Spleen (tissue), 11 donors: Measurements from ENCODE around the gene MRPL54. TPM values are rescaled to one million over a fixed set of nuclear protein-coding genes. Genes with fewer than 3 reads are reported as not detected.
A peak's percentile ranks its signal among the peaks of the same experiment; 100 is the strongest.

Experiments used
- DNase-seq: peaks from one replicate; pipeline ENCODE4 v3.0.0-alpha.2; 2020
- H3K27ac ChIP-seq, 8 donors: fragments of 200-600 bp; sonication (generic) in 7 of 8; 1 replicate in 4 of 8; 2 replicates in 4 of 8; pipeline versions ENCODE4 v1.5.0 to v1.8.0; 2016 to 2021; ENCODE audit warnings: inconsistent platforms in 4 of 8, mild to moderate bottlenecking in 4 of 8, moderate library complexity in 1 of 8
- H3K27me3 ChIP-seq, 7 donors: fragments of 200-600 bp; sonication (generic) in 6 of 7; replicated peaks in 1 of 7; 1 replicate in 4 of 7; 2 replicates in 3 of 7; pipeline versions ENCODE4 v1.5.0 to v1.8.0; 2016 to 2021; ENCODE audit warnings: inconsistent platforms in 3 of 7, mild to moderate bottlenecking in 1 of 7
- H3K36me3 ChIP-seq, 6 donors: fragments of 200-600 bp; sonication (generic) in 5 of 6; 1 replicate in 4 of 6; 2 replicates in 2 of 6; pipeline versions ENCODE4 v1.5.0 to v1.8.0; 2016 to 2021; ENCODE audit warnings: inconsistent platforms in 2 of 6
- H3K4me1 ChIP-seq, 6 donors: fragments of 200-600 bp; sonication (generic) in 5 of 6; 1 replicate in 3 of 6; 2 replicates in 3 of 6; pipeline versions ENCODE4 v1.5.0 to v1.8.0; 2016 to 2021; ENCODE audit warnings: inconsistent platforms in 3 of 6
- H3K4me3 ChIP-seq, 8 donors: fragments of 200-600 bp; sonication (generic) in 7 of 8; 1 replicate in 4 of 8; 2 replicates in 4 of 8; pipeline versions ENCODE4 v1.5.0 to v1.8.0; 2016 to 2021; ENCODE audit warnings: inconsistent platforms in 4 of 8, mild to moderate bottlenecking in 4 of 8, moderate library complexity in 2 of 8
- H3K9me3 ChIP-seq, 8 donors: fragments of 200-600 bp; sonication (generic) in 7 of 8; 1 replicate in 4 of 8; 2 replicates in 4 of 8; pipeline versions ENCODE4 v1.5.0 to v1.8.0; 2016 to 2021; ENCODE audit warnings: inconsistent platforms in 4 of 8
- POLR2A ChIP-seq, 3 donors: fragments of 450-650 bp; IDR thresholded peaks; one replicate each; pipeline ENCODE4 v1.5.1; 2017; ENCODE audit warnings: antibody characterized with exemption in 3 of 3, mild to moderate bottlenecking in 1 of 3
- POLR2AphosphoS5 ChIP-seq, 3 donors: sonication (generic); formaldehyde crosslinking; IDR thresholded peaks; one replicate each; pipeline ENCODE4 v1.5.1; 2017; ENCODE audit warnings: antibody characterized with exemption in 3 of 3
- WGBS, 5 donors: extraction: QIAGEN DNeasy Blood & Tissue Kit in 3 of 5; methylation state at CpG; one replicate each; pipeline versions ENCODE4 v1.1.5 to v1.1.7; 2013 to 2018; 5-methylcytosine and 5-hydroxymethylcytosine counted together
- intact Hi-C: fragments of 100-400 bp; cut with DNase I; formaldehyde crosslinking; loops from one replicate; pipeline ENCODE4 v1.15.0; 2023; ENCODE audit warnings: low total_unique reads
- polyA plus RNA-seq, 3 donors: library from polyadenylated mRNA; stranded (reverse); fragments of 200-250 nt; gene quantifications; one replicate each; pipeline ENCODE4 v1.2.1, GENCODE V29; 2013
- total RNA-seq, 7 donors: library from RNA; depleted of rRNA in 3 of 7; stranded (reverse); fragments of >200 nt in 3 of 7; fragmentation: NEBNext Ultra II Directional in 4 of 7; extraction: Animal tissue kit (Norgen Biotek cat#: 25700) in 4 of 7; gene quantifications; one replicate each; pipeline versions ENCODE4 v1.1.0 to v1.2.1, GENCODE V29; 2016 to 2021
- TF ChIP-seq, protein P1 (sequence below), 11 experiments: fragments of 200-600 bp in 7 of 11; fragments of 450-650 bp in 4 of 11; sonication (generic) in 4 of 11; IDR thresholded peaks in 8 of 11; conservative IDR thresholded peaks in 3 of 11; 1 replicate in 7 of 11; 2 replicates in 4 of 11; pipeline versions ENCODE4 v1.4.0 to v1.8.0; 2016 to 2021; ENCODE audit warnings: antibody characterized with exemption in 11 of 11, inconsistent platforms in 4 of 11, mild to moderate bottlenecking in 1 of 11
- donor health status: healthy with polysubstance abuse.
- donor health status: DM: no; HTN: no; CAD: no; lungs with moderate emphysema.
- donor health status: DM: no; HTN: no; CAD: no.
- donor health status: Bipolar disorder and iron deficiency.
- donor health status: healthy.
- donor health status: DM: no; HTN: no; CAD: no.
- donor health status: DM: yes; HTN: yes; CAD: no.

The MRPL54 gene
- total and polyA plus RNA-seq, 10 donors = 38.7 to 157 (median 52.6) TPM

GRCh38 chr19:3803986-3804385 is 41.5 kb downstream of the MRPL54 start:
- no peak for DNase-seq
- intact Hi-C loops = no loop called here
- WGBS, 5 donors = 78 to 85% (median 82%) methylated on average over 10 of the region's 10 CpGs
- H3K36me3 ChIP-seq = no peaks in the 10 kb centered on the region
- peaks cover 0 to 58% (median 26%) of the 10 kb centered on the region in 7 donors for H3K27me3 ChIP-seq
- H3K27ac ChIP-seq = no peak overlapping the region
- no peaks in the 10 kb centered on the region for H3K9me3 ChIP-seq
- TF ChIP-seq POLR2A (IDR thresholded peaks at IDR 0.05) = no peak
- no peak for TF ChIP-seq POLR2AphosphoS5 (IDR thresholded peaks at IDR 0.05)
- TF ChIP-seq, protein P1, sequence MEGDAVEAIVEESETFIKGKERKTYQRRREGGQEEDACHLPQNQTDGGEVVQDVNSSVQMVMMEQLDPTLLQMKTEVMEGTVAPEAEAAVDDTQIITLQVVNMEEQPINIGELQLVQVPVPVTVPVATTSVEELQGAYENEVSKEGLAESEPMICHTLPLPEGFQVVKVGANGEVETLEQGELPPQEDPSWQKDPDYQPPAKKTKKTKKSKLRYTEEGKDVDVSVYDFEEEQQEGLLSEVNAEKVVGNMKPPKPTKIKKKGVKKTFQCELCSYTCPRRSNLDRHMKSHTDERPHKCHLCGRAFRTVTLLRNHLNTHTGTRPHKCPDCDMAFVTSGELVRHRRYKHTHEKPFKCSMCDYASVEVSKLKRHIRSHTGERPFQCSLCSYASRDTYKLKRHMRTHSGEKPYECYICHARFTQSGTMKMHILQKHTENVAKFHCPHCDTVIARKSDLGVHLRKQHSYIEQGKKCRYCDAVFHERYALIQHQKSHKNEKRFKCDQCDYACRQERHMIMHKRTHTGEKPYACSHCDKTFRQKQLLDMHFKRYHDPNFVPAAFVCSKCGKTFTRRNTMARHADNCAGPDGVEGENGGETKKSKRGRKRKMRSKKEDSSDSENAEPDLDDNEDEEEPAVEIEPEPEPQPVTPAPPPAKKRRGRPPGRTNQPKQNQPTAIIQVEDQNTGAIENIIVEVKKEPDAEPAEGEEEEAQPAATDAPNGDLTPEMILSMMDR (IDR thresholded peaks at IDR 0.05 in 8 of 11, conservative IDR thresholded peaks at IDR 0.05 in 3 of 11) = no peak
- no peak overlapping the region for H3K4me3 ChIP-seq
- peaks cover 8 to 53% (median 24%) of the 10 kb centered on the region in 6 donors for H3K4me1 ChIP-seq

DNA sequence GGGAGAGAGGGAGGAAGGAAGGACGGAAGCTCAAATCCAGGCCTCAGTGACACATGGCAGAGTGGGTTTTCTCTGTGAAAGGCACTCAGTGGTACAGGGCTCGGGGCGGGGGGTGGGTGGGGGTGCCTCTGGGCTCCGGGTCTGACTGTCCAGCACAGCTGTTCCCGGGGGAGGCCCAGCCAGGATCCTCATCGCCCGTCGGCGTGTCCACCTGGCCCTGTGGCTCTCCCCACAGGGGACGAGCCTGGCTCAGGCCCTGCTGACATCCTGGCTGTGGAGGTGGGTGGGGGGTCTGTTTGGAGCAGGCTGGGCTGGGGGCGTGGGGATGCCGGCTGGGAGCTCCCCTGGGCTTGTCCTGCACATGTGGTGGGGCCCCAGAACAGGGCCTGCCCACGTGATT is 41.9 kb downstream of the MRPL54 start:
- no peak for DNase-seq
- intact Hi-C loops = no loop called here
- H3K4me3 ChIP-seq = no peak overlapping the region
- H3K27me3 ChIP-seq = peaks cover 0 to 53% (median 26%) of the 10 kb centered on the region in 7 donors
- no peaks in the 10 kb centered on the region for H3K9me3 ChIP-seq
- H3K27ac ChIP-seq = no peak overlapping the region
- TF ChIP-seq, protein P1 (IDR thresholded peaks at IDR 0.05 in 8 of 11, conservative IDR thresholded peaks at IDR 0.05 in 3 of 11) = no peak
- no peak for TF ChIP-seq POLR2A (IDR thresholded peaks at IDR 0.05)
- TF ChIP-seq POLR2AphosphoS5 (IDR thresholded peaks at IDR 0.05) = no peak
- no peaks in the 10 kb centered on the region for H3K36me3 ChIP-seq
- 78 to 92% (median 83%) methylated on average over 4 to 13 of the region's 13 CpGs for WGBS, 5 donors
- peaks cover 8 to 55% (median 26%) of the 10 kb centered on the region in 6 donors for H3K4me1 ChIP-seq

DNA sequence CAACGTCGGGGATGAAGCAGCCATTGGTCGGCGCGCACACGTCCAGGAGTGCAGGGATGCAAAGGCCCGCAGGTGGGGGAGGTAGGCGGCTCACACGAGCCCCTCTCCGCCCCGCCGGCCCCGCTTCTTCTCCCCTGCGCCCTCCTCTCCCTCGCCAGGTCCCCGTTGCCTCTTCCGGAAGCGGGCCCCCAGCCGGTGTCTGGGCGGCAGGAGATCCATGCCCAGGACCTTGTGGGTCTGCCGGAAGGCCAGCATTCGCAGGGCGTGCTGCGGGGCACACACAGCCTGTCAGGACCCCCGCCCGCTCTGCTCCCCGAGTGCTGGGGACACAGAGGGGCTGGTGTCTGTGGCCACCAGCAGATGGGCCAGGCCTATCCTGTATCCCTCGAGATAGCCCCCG is 43.4 kb downstream of the MRPL54 start:
- intact Hi-C loops = no loop called here
- no peak for DNase-seq
- Histone ChIP-seq H3K36me3 (no peaks in the 10 kb centered on the region), H3K27me3 (peaks cover 0 to 39% (median 19%) of the 10 kb centered on the region in 7 donors), H3K9me3 (no peaks in the 10 kb centered on the region), H3K27ac (no peak overlapping the region), H3K4me3 (no peak overlapping the region), H3K4me1 (peaks cover 13 to 61% (median 36%) of the 10 kb centered on the region in 6 donors)
- 87 to 93% (median 91%) methylated on average over 17 to 29 of the region's 29 CpGs for WGBS, 5 donors
- TF ChIP-seq POLR2A (IDR thresholded peaks at IDR 0.05) (no peak), POLR2AphosphoS5 (IDR thresholded peaks at IDR 0.05) (no peak)
- TF ChIP-seq, protein P1 (IDR thresholded peaks at IDR 0.05 in 8 of 11, conservative IDR thresholded peaks at IDR 0.05 in 3 of 11) = no peak

DNA sequence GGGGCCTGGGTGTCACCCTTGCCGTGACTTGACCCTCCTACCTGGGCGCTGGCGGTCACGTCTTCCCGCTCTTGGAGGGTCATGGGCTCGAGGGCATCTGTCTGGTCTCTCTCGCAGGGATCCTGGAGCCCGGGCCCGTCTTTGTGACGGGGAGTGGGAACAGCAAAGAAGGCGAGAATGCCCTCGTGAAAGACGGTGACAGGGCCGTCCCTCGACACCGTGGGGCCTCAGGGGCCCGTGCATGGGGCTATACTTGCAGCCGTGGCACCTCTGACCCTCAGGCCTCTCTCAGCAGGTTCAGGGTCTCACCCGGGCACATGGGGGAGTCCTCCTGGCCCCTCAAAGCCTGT is 44.6 kb downstream of the MRPL54 start:
- Histone ChIP-seq H3K9me3 (no peaks in the 10 kb centered on the region), H3K4me1 (peaks cover 15 to 61% (median 36%) of the 10 kb centered on the region in 6 donors), H3K4me3 (no peak overlapping the region), H3K27ac (peak overlapping the region in 1 of 8 donors; percentile 30), H3K27me3 (peaks cover 0 to 27% (median 6%) of the 10 kb centered on the region in 7 donors), H3K36me3 (no peaks in the 10 kb centered on the region)
- WGBS, 5 donors = 68 to 84% (median 78%) methylated on average over 11 to 19 of the region's 19 CpGs
- no peak for DNase-seq
- TF ChIP-seq, protein P1 (IDR thresholded peaks at IDR 0.05 in 8 of 11, conservative IDR thresholded peaks at IDR 0.05 in 3 of 11) = no peak
- no peak for TF ChIP-seq POLR2AphosphoS5 (IDR thresholded peaks at IDR 0.05)
- no peak for TF ChIP-seq POLR2A (IDR thresholded peaks at IDR 0.05)
- intact Hi-C loops = no loop called here
